Measurements from ENCODE around the gene GRIP2.

The GRIP2 gene

GRCh38 chr3:14509796-14510100 is 30.4 kb downstream of the GRIP2 start:
- no peak overlapping the region for H2BK120ac ChIP-seq (ENCODE audit: insufficient read depth, low read length, poor library complexity)
- no peak overlapping the region for H3K14ac ChIP-seq (ENCODE audit: low read length)
- no peaks in the 10 kb centered on the region for H3K79me1 ChIP-seq (ENCODE audit: low read length)
- H2BK12ac ChIP-seq (ENCODE audit: low read length): no peak overlapping the region
- H3K4me1 ChIP-seq (ENCODE audit: control insufficient read depth in 1 of 2, insufficient read depth in 2 of 2, low read length in 2 of 2): no peaks in the 10 kb centered on the region
- DNase-seq: no peak
- H3K9me3 ChIP-seq (ENCODE audit: insufficient read depth, low read depth, low read length): no peaks in the 10 kb centered on the region
- H3K4ac ChIP-seq (ENCODE audit: low read depth, low read length): no peak overlapping the region
- H3K27ac ChIP-seq (ENCODE audit: low read depth, low read length): no peak overlapping the region
- H4K8ac ChIP-seq (ENCODE audit: low read depth, low read length): no peak overlapping the region
- no peak overlapping the region for H3K9ac ChIP-seq (ENCODE audit: low read length)
- H2AK5ac ChIP-seq (ENCODE audit: low read length): no peak overlapping the region
- H3K4me3 ChIP-seq (ENCODE audit: low read depth, low read length): no peak overlapping the region
- no peak overlapping the region for H3K23ac ChIP-seq (ENCODE audit: low read length)
- no peaks in the 10 kb centered on the region for H3K79me2 ChIP-seq (ENCODE audit: control insufficient read depth, insufficient read depth, low read length, poor library complexity)
- no peak overlapping the region for H2BK5ac ChIP-seq (ENCODE audit: low read depth, low read length, poor library complexity)
- no peak overlapping the region for H3K4me2 ChIP-seq (ENCODE audit: low read length)
- no peak overlapping the region for H4K12ac ChIP-seq (ENCODE audit: low read depth, low read length)
- WGBS (ENCODE audit: extremely low coverage, insufficient coverage, insufficient read length): no CpG with 5 or more reads among the region's 10 CpGs
- H3K36me3 ChIP-seq (ENCODE audit: control insufficient read depth in 1 of 2, insufficient read depth in 2 of 2, low read length in 2 of 2): no peaks in the 10 kb centered on the region
- no peak overlapping the region for H4K91ac ChIP-seq (ENCODE audit: low read depth, low read length)
- no peak overlapping the region for H2AFZ ChIP-seq (ENCODE audit: insufficient read depth, low read length, poor library complexity)
- H3K27me3 ChIP-seq (ENCODE audit: insufficient read depth, low read length): no peaks in the 10 kb centered on the region
- H3K18ac ChIP-seq (ENCODE audit: low read length): no peak overlapping the region

GRCh38 chr3:14508966-14509795 is 31.0 kb downstream of the GRIP2 start:
- H3K36me3 ChIP-seq (ENCODE audit: control insufficient read depth in 1 of 2, insufficient read depth in 2 of 2, low read length in 2 of 2): no peaks in the 10 kb centered on the region
- DNase-seq: peak; percentile 24 to 72
- H2AK5ac ChIP-seq (ENCODE audit: low read length): no peak overlapping the region
- no peak overlapping the region for H4K91ac ChIP-seq (ENCODE audit: low read depth, low read length)
- WGBS (ENCODE audit: extremely low coverage, insufficient coverage, insufficient read length): no CpG with 5 or more reads among the region's 22 CpGs
- H3K79me2 ChIP-seq (ENCODE audit: control insufficient read depth, insufficient read depth, low read length, poor library complexity): no peaks in the 10 kb centered on the region
- no peak overlapping the region for H4K8ac ChIP-seq (ENCODE audit: low read depth, low read length)
- no peaks in the 10 kb centered on the region for H3K9me3 ChIP-seq (ENCODE audit: insufficient read depth, low read depth, low read length)
- H3K18ac ChIP-seq (ENCODE audit: low read length): no peak overlapping the region
- H4K12ac ChIP-seq (ENCODE audit: low read depth, low read length): no peak overlapping the region
- H3K23ac ChIP-seq (ENCODE audit: low read length): no peak overlapping the region
- no peak overlapping the region for H3K4ac ChIP-seq (ENCODE audit: low read depth, low read length)
- H2BK120ac ChIP-seq (ENCODE audit: insufficient read depth, low read length, poor library complexity): no peak overlapping the region
- H3K9ac ChIP-seq (ENCODE audit: low read length): no peak overlapping the region
- no peaks in the 10 kb centered on the region for H3K27me3 ChIP-seq (ENCODE audit: insufficient read depth, low read length)
- no peaks in the 10 kb centered on the region for H3K79me1 ChIP-seq (ENCODE audit: low read length)
- no peak overlapping the region for H2BK5ac ChIP-seq (ENCODE audit: low read depth, low read length, poor library complexity)
- no peak overlapping the region for H3K14ac ChIP-seq (ENCODE audit: low read length)
- no peak overlapping the region for H3K27ac ChIP-seq (ENCODE audit: low read depth, low read length)
- H2AFZ ChIP-seq (ENCODE audit: insufficient read depth, low read length, poor library complexity): no peak overlapping the region
- H3K4me3 ChIP-seq (ENCODE audit: low read depth, low read length): no peak overlapping the region
- peak overlapping the region; percentile 59 for H3K4me2 ChIP-seq (ENCODE audit: low read length)
- no peaks in the 10 kb centered on the region for H3K4me1 ChIP-seq (ENCODE audit: control insufficient read depth in 1 of 2, insufficient read depth in 2 of 2, low read length in 2 of 2)
- H2BK12ac ChIP-seq (ENCODE audit: low read length): no peak overlapping the region

GRCh38 chr3:14508505-14508819 is 31.7 kb downstream of the GRIP2 start:
- H3K36me3 ChIP-seq (ENCODE audit: control insufficient read depth in 1 of 2, insufficient read depth in 2 of 2, low read length in 2 of 2): no peaks in the 10 kb centered on the region
- no peak overlapping the region for H3K18ac ChIP-seq (ENCODE audit: low read length)
- H3K4ac ChIP-seq (ENCODE audit: low read depth, low read length): no peak overlapping the region
- no peak overlapping the region for H3K9ac ChIP-seq (ENCODE audit: low read length)
- no peak overlapping the region for H2BK12ac ChIP-seq (ENCODE audit: low read length)
- no peak overlapping the region for H4K12ac ChIP-seq (ENCODE audit: low read depth, low read length)
- H3K4me2 ChIP-seq (ENCODE audit: low read length): no peak overlapping the region
- H3K79me2 ChIP-seq (ENCODE audit: control insufficient read depth, insufficient read depth, low read length, poor library complexity): no peaks in the 10 kb centered on the region
- no peaks in the 10 kb centered on the region for H3K79me1 ChIP-seq (ENCODE audit: low read length)
- H3K9me3 ChIP-seq (ENCODE audit: insufficient read depth, low read depth, low read length): no peaks in the 10 kb centered on the region
- DNase-seq: no peak
- H2AK5ac ChIP-seq (ENCODE audit: low read length): no peak overlapping the region
- H3K4me3 ChIP-seq (ENCODE audit: low read depth, low read length): no peak overlapping the region
- H3K27me3 ChIP-seq (ENCODE audit: insufficient read depth, low read length): no peaks in the 10 kb centered on the region
- H4K91ac ChIP-seq (ENCODE audit: low read depth, low read length): no peak overlapping the region
- H4K8ac ChIP-seq (ENCODE audit: low read depth, low read length): no peak overlapping the region
- no peak overlapping the region for H2BK5ac ChIP-seq (ENCODE audit: low read depth, low read length, poor library complexity)
- no peak overlapping the region for H2BK120ac ChIP-seq (ENCODE audit: insufficient read depth, low read length, poor library complexity)
- H3K27ac ChIP-seq (ENCODE audit: low read depth, low read length): no peak overlapping the region
- no peak overlapping the region for H2AFZ ChIP-seq (ENCODE audit: insufficient read depth, low read length, poor library complexity)
- no CpG with 5 or more reads among the region's 3 CpGs for WGBS (ENCODE audit: extremely low coverage, insufficient coverage, insufficient read length)
- H3K14ac ChIP-seq (ENCODE audit: low read length): no peak overlapping the region
- H3K4me1 ChIP-seq (ENCODE audit: control insufficient read depth in 1 of 2, insufficient read depth in 2 of 2, low read length in 2 of 2): no peaks in the 10 kb centered on the region
- H3K23ac ChIP-seq (ENCODE audit: low read length): no peak overlapping the region

- Histone ChIP-seq H3K4me2 (ENCODE audit: low read length) (no peak overlapping the region), H3K79me2 (ENCODE audit: control insufficient read depth, insufficient read depth, low read length, poor library complexity) (no peaks in the 10 kb centered on the region), H4K8ac (ENCODE audit: low read depth, low read length) (no peak overlapping the region), H2AK5ac (ENCODE audit: low read length) (no peak overlapping the region), H2BK120ac (ENCODE audit: insufficient read depth, low read length, poor library complexity) (no peak overlapping the region), H3K9me3 (ENCODE audit: insufficient read depth, low read depth, low read length) (peaks cover 5% of the 10 kb centered on the region), H4K12ac (ENCODE audit: low read depth, low read length) (no peak overlapping the region), H3K4me1 (ENCODE audit: control insufficient read depth in 1 of 2, insufficient read depth in 2 of 2, low read length in 2 of 2) (no peaks in the 10 kb centered on the region), H3K27ac (ENCODE audit: low read depth, low read length) (no peak overlapping the region), H3K14ac (ENCODE audit: low read length) (no peak overlapping the region), H2BK12ac (ENCODE audit: low read length) (no peak overlapping the region), H3K79me1 (ENCODE audit: low read length) (no peaks in the 10 kb centered on the region), H3K9ac (ENCODE audit: low read length) (no peak overlapping the region), H4K91ac (ENCODE audit: low read depth, low read length) (no peak overlapping the region), H3K18ac (ENCODE audit: low read length) (no peak overlapping the region), H3K36me3 (ENCODE audit: control insufficient read depth in 1 of 2, insufficient read depth in 2 of 2, low read length in 2 of 2) (no peaks in the 10 kb centered on the region), H3K4me3 (ENCODE audit: low read depth, low read length) (no peak overlapping the region), H3K23ac (ENCODE audit: low read length) (no peak overlapping the region), H3K27me3 (ENCODE audit: insufficient read depth, low read length) (no peaks in the 10 kb centered on the region), H2BK5ac (ENCODE audit: low read depth, low read length, poor library complexity) (no peak overlapping the region), H3K4ac (ENCODE audit: low read depth, low read length) (no peak overlapping the region), H2AFZ (ENCODE audit: insufficient read depth, low read length, poor library complexity) (no peak overlapping the region)
- DNase-seq: no peak
- no CpG with 5 or more reads among the region's 6 CpGs for WGBS (ENCODE audit: extremely low coverage, insufficient coverage, insufficient read length)
Measured at GRCh38 chr3:14507757-14508504, 32.2 kb downstream of the GRIP2 start.
